H9 (cell line): ENCODE data around the gene NCOA4. TPM values are rescaled to one million over a fixed set of nuclear protein-coding genes. Genes with fewer than 3 reads are reported as not detected.

Source experiments
- DNase-seq: peaks from one replicate; pipeline ENCODE4 v3.0.0-alpha.2; 2017
- H2AFZ ChIP-seq: one replicate; pipeline ENCODE4 v1.6.1; 2013; ENCODE audit warnings: mild to moderate bottlenecking, low read length, control low read depth, moderate library complexity
- H2AK5ac ChIP-seq: 2 replicates; pipeline ENCODE4 v1.6.1; 2013; ENCODE audit warnings: low read length, control low read depth, mixed read lengths; ENCODE audit not compliant: insufficient read length
- H2BK120ac ChIP-seq: one replicate; pipeline ENCODE4 v1.6.1; 2013; ENCODE audit warnings: low read depth, mild to moderate bottlenecking, low read length, control low read depth, inconsistent platforms; ENCODE audit not compliant: poor library complexity, severe bottlenecking
- H2BK12ac ChIP-seq: 2 replicates; pipeline ENCODE4 v1.6.1; 2013; ENCODE audit warnings: low read length, control low read depth, mixed read lengths, low read depth; ENCODE audit not compliant: insufficient read length
- H2BK15ac ChIP-seq: 2 replicates; pipeline ENCODE4 v1.6.1; 2013; ENCODE audit warnings: low read depth, low read length, control low read depth
- H2BK20ac ChIP-seq: one replicate; pipeline ENCODE4 v1.6.1; 2013; ENCODE audit warnings: low read depth, mild to moderate bottlenecking, low read length, control low read depth, inconsistent platforms; ENCODE audit not compliant: poor library complexity, severe bottlenecking
- H2BK5ac ChIP-seq: 2 replicates; pipeline ENCODE4 v1.6.1; 2013; ENCODE audit warnings: low read length, control low read depth, mixed read lengths; ENCODE audit not compliant: insufficient read length
- H3K14ac ChIP-seq: 2 replicates; pipeline ENCODE4 v1.6.1; 2013; ENCODE audit warnings: low read length, control low read depth; ENCODE audit not compliant: insufficient read depth
- H3K18ac ChIP-seq: 2 replicates; pipeline ENCODE4 v1.6.1; 2013; ENCODE audit warnings: low read depth, mild to moderate bottlenecking, mixed read lengths, low read length, control low read depth; ENCODE audit not compliant: insufficient read length
- H3K23ac ChIP-seq: 2 replicates; pipeline ENCODE4 v1.6.1; 2013; ENCODE audit warnings: low read length, control low read depth, mixed read lengths, low read depth; ENCODE audit not compliant: insufficient read length
- H3K23me2 ChIP-seq: 2 replicates; pipeline ENCODE4 v1.6.1; 2013; ENCODE audit warnings: low read depth, mild to moderate bottlenecking, mixed read lengths, low read length, control low read depth; ENCODE audit not compliant: insufficient read length, poor library complexity, severe bottlenecking
- H3K27ac ChIP-seq: 2 replicates; pipeline ENCODE4 v1.5.1; 2013; ENCODE audit warnings: low read length, control low read depth, mixed read lengths, low read depth; ENCODE audit not compliant: insufficient read length
- H3K27me3 ChIP-seq: 2 replicates; pipeline ENCODE4 v1.6.1; 2013; ENCODE audit warnings: low read length, control low read depth, inconsistent platforms; ENCODE audit not compliant: insufficient read depth
- H3K4ac ChIP-seq: 2 replicates; pipeline ENCODE4 v1.6.1; 2013; ENCODE audit warnings: low read depth, mild to moderate bottlenecking, control low read depth, inconsistent platforms, low read length, moderate library complexity
- H3K4me1 ChIP-seq: 2 replicates; pipeline ENCODE4 v1.6.1; 2013; ENCODE audit warnings: low read length, control low read depth, inconsistent platforms; ENCODE audit not compliant: insufficient read depth
- H3K4me2 ChIP-seq: 2 replicates; pipeline ENCODE4 v1.6.1; 2013; ENCODE audit warnings: low read length, control low read depth, mixed read lengths; ENCODE audit not compliant: insufficient read length, insufficient read depth
- H3K56ac ChIP-seq: 2 replicates; pipeline ENCODE4 v1.6.1; 2013; ENCODE audit warnings: low read depth, mild to moderate bottlenecking, mixed read lengths, low read length, control low read depth; ENCODE audit not compliant: insufficient read length
- H3K79me1 ChIP-seq: 2 replicates; pipeline ENCODE4 v1.6.1; 2013; ENCODE audit warnings: low read depth, mild to moderate bottlenecking, moderate library complexity, low read length, control low read depth, inconsistent platforms; ENCODE audit not compliant: insufficient read depth, poor library complexity, severe bottlenecking
- H3K79me2 ChIP-seq: 2 replicates; pipeline ENCODE4 v1.6.1; 2013; ENCODE audit warnings: low read length, control low read depth, inconsistent platforms; ENCODE audit not compliant: insufficient read depth
- H3K9ac ChIP-seq: 2 replicates; pipeline ENCODE4 v1.6.1; 2013; ENCODE audit warnings: low read length, control low read depth, mixed read lengths; ENCODE audit not compliant: insufficient read length; ENCODE audit errors: extremely low read depth
- H3K9me3 ChIP-seq: one replicate; pipeline ENCODE4 v1.6.1; 2013; ENCODE audit warnings: low read depth, low read length, inconsistent platforms; ENCODE audit not compliant: control insufficient read depth
- H3T11ph ChIP-seq: one replicate; pipeline ENCODE4 v1.6.1; 2013; ENCODE audit warnings: mild to moderate bottlenecking, low read length, control low read depth, inconsistent platforms
- H4K20me1 ChIP-seq: one replicate; pipeline ENCODE4 v1.6.1; 2013; ENCODE audit not compliant: control insufficient read depth, insufficient read length, insufficient read depth
- H4K5ac ChIP-seq: 2 replicates; pipeline ENCODE4 v1.6.1; 2013; ENCODE audit warnings: low read depth, mild to moderate bottlenecking, mixed read lengths, low read length, control low read depth; ENCODE audit not compliant: insufficient read length
- H4K8ac ChIP-seq: replicated peaks from 2 replicates; pipeline ENCODE4 v1.6.1; 2013; ENCODE audit warnings: low read length, control low read depth, mixed read lengths, low read depth; ENCODE audit not compliant: insufficient read length
- H4K91ac ChIP-seq: 2 replicates; pipeline ENCODE4 v1.6.1; 2013; ENCODE audit warnings: low read depth, mild to moderate bottlenecking, moderate library complexity, mixed read lengths, low read length, control low read depth; ENCODE audit not compliant: insufficient read length
- H3K27ac Mint-ChIP-seq, 3 experiments: 2 replicates in 2 of 3; 3 replicates in 1 of 3; pipeline ENCODE4 v1.8.0; 2020 to 2021; ENCODE audit warnings: mixed read lengths in 3 of 3, mild to moderate bottlenecking in 1 of 3, moderate library complexity in 1 of 3
- H3K27me3 Mint-ChIP-seq: 2 replicates; pipeline ENCODE4 v1.8.0; 2021; ENCODE audit warnings: low read depth, mild to moderate bottlenecking, moderate library complexity, mixed read lengths
- H3K36me3 Mint-ChIP-seq, 3 experiments: 2 replicates in 2 of 3; 3 replicates in 1 of 3; pipeline ENCODE4 v1.8.0; 2020 to 2021; ENCODE audit warnings: low read depth in 3 of 3, mixed read lengths in 3 of 3; ENCODE audit not compliant: insufficient read depth in 1 of 3
- H3K4me1 Mint-ChIP-seq, 2 experiments: 2 replicates each; pipeline ENCODE4 v1.8.0; 2020; ENCODE audit warnings: mixed read lengths in 2 of 2
- H3K4me3 Mint-ChIP-seq, 2 experiments: 2 replicates in 1 of 2; 3 replicates in 1 of 2; pipeline ENCODE4 v1.8.0; 2020 to 2021; ENCODE audit warnings: mild to moderate bottlenecking in 2 of 2, mixed read lengths in 2 of 2, moderate library complexity in 1 of 2
- H3K9me3 Mint-ChIP-seq, 2 experiments: 2 replicates in 1 of 2; 3 replicates in 1 of 2; pipeline ENCODE4 v1.8.0; 2020; ENCODE audit warnings: mild to moderate bottlenecking in 2 of 2, mixed read lengths in 2 of 2, moderate library complexity in 1 of 2
- WGBS: extraction: QIAGEN DNeasy Blood & Tissue Kit; methylation state at CpG from one replicate; pipeline ENCODE4 v1.1.7; 2013; ENCODE audit warnings: missing lambda C conversion rate, low lambda C conversion rate, mixed read lengths; ENCODE audit not compliant: insufficient read length; ENCODE audit errors: extremely low coverage; 5-methylcytosine and 5-hydroxymethylcytosine counted together
- total RNA-seq: library from RNA; stranded (reverse); gene quantifications from 2 replicates; pipeline ENCODE4 v1.2.1, GENCODE V29; 2021
- TF ChIP-seq, protein P1 (sequence below): fragments of 200-600 bp; sonication (generic); conservative IDR thresholded peaks from 3 replicates; pipeline ENCODE4 v1.8.0; 2021; ENCODE audit warnings: antibody characterized with exemption, mild to moderate bottlenecking

The NCOA4 gene
- total RNA-seq, 1 experiment from 2014 or later: 83.3 TPM

DNA sequence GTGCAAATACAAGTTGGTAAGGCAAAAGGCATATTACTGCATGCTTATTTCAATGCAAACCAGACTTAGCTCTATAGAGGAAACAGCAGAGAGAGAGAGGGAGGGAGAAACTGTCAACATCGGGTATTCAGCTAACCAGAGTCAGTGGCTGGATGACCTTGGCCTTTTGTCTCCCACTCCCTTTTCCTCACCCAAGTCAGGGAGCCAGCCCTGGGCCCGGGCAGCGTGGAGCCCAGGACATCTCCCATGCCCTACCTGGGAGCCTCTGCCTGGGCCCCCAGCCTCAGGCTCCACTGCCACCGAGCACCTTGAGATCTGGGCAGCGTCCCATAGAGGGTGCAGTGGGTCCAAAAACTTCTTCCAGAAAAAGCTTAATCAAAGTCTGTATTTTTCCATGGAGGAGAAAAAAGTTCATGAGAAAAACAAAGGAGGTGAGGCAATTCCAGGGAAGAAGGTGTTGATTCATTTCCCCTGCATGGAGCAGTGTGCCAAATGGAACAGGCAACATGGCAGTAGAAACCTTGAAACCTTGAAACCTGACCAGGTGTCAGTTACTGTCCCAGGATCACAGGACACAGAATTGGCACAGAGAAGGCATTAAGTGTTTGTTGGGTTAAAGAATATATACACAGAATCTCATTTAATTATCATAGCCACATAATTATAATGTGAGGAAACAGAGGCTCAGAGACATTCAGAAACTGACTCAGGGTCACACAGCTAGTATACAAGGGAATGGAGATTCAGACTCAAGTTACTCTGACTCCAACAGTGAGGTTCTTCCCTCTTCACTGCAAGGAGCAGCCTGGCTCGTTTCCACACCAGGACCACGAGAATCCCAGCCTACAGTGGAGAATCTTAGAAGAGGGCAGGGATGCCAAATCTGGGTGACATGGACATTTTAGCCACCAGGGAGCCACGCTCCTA, 5.8 kb upstream of the NCOA4 start:
- no peaks in the 10 kb centered on the region for H3K79me2 ChIP-seq
- no peaks in the 10 kb centered on the region for H3K27me3 ChIP-seq
- no peak overlapping the region for H3K56ac ChIP-seq
- WGBS: no CpG with 5 or more reads among the region's 8 CpGs
- H3K27me3 Mint-ChIP-seq: 0 out of 2 replicates have a peak, but pooled peaks cover 2% of the 10 kb centered on the region
- no peak overlapping the region for H3T11ph ChIP-seq
- H4K5ac ChIP-seq: no peak overlapping the region
- no peaks in the 10 kb centered on the region for H4K20me1 ChIP-seq
- H3K9ac ChIP-seq: no peak overlapping the region
- no peak overlapping the region for H2AFZ ChIP-seq
- no peak for DNase-seq
- TF ChIP-seq, protein P1, sequence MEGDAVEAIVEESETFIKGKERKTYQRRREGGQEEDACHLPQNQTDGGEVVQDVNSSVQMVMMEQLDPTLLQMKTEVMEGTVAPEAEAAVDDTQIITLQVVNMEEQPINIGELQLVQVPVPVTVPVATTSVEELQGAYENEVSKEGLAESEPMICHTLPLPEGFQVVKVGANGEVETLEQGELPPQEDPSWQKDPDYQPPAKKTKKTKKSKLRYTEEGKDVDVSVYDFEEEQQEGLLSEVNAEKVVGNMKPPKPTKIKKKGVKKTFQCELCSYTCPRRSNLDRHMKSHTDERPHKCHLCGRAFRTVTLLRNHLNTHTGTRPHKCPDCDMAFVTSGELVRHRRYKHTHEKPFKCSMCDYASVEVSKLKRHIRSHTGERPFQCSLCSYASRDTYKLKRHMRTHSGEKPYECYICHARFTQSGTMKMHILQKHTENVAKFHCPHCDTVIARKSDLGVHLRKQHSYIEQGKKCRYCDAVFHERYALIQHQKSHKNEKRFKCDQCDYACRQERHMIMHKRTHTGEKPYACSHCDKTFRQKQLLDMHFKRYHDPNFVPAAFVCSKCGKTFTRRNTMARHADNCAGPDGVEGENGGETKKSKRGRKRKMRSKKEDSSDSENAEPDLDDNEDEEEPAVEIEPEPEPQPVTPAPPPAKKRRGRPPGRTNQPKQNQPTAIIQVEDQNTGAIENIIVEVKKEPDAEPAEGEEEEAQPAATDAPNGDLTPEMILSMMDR: peak; percentile 30; the same call in 1 of the 3 replicates
- H3K36me3 Mint-ChIP-seq: no peaks in the 10 kb centered on the region
- no peaks in the 10 kb centered on the region for H3K79me1 ChIP-seq
- no peak overlapping the region for H2AK5ac ChIP-seq
- no peak overlapping the region for H3K4me3 Mint-ChIP-seq
- H2BK12ac ChIP-seq: no peak overlapping the region
- no peak overlapping the region for H2BK120ac ChIP-seq
- H3K4me1 Mint-ChIP-seq: 0 out of 4 replicates have a peak, but pooled peaks cover 0 to 3% of the 10 kb centered on the region in 2 experiments
- no peak overlapping the region for H3K27ac Mint-ChIP-seq
- H2BK5ac ChIP-seq: no peak overlapping the region
- H2BK15ac ChIP-seq: no peak overlapping the region
- H4K8ac ChIP-seq: no peak overlapping the region
- no peak overlapping the region for H3K27ac ChIP-seq
- H3K18ac ChIP-seq: no peak overlapping the region
- no peak overlapping the region for H3K14ac ChIP-seq
- H3K9me3 Mint-ChIP-seq: no peaks in the 10 kb centered on the region
- no peak overlapping the region for H3K4me2 ChIP-seq
- H3K23ac ChIP-seq: no peak overlapping the region
- H3K4me1 ChIP-seq: no peaks in the 10 kb centered on the region
- H3K23me2 ChIP-seq: no peaks in the 10 kb centered on the region
- no peak overlapping the region for H2BK20ac ChIP-seq
- no peaks in the 10 kb centered on the region for H3K9me3 ChIP-seq
- no peak overlapping the region for H3K4ac ChIP-seq
- H4K91ac ChIP-seq: no peak overlapping the region
